B cell (primary cell): ENCODE data around the gene SEC14L6. TPM values are rescaled to one million over a fixed set of nuclear protein-coding genes. Genes with fewer than 3 reads are reported as not detected.

Experiments used
- ATAC-seq: fragments of 200-7000 bp; cut with Tn5 transposase; one replicate; pipeline ENCODE4 v1.10.0; 2021; ENCODE audit warnings: low read depth, mild to moderate bottlenecking, moderate number of reproducible peaks, moderate library complexity
- CTCF ChIA-PET: fragments of 350-600 bp; sonication (Branson Sonifier 250); formaldehyde crosslinking; loops from one replicate; lab custom pipeline; 2021; ENCODE audit warnings: antibody characterized with exemption, inconsistent platforms; lab: Charles Lee
- POLR2A ChIA-PET: fragments of 350-600 bp; sonication (Branson Sonifier 250); formaldehyde crosslinking; loops from one replicate; lab custom pipeline; 2021; ENCODE audit warnings: antibody characterized with exemption; lab: Charles Lee
- DNase-seq: peaks from one replicate; pipeline ENCODE4 v3.0.0; 2013
- H2AFZ ChIP-seq: 2 replicates; pipeline ENCODE4 v1.6.1; 2012; ENCODE audit warnings: mild to moderate bottlenecking, low read depth, low read length; ENCODE audit not compliant: insufficient read depth, poor library complexity, severe bottlenecking
- H3K27ac ChIP-seq, 2 donors: 1 replicate in 1 of 2; 2 replicates in 1 of 2; pipeline ENCODE4 v1.5.1; 2012 to 2013; ENCODE audit warnings: low read length in 2 of 2, mild to moderate bottlenecking in 2 of 2, moderate library complexity in 1 of 2
- H3K27me3 ChIP-seq, 4 experiments: fragments of 200-600 bp in 1 of 4; sonication (generic) in 1 of 4; replicated peaks in 1 of 4; 1 replicate in 2 of 4; 2 replicates in 2 of 4; pipeline versions ENCODE4 v1.6.1 to v1.7.0; 2013 to 2016; ENCODE audit warnings: low read length in 3 of 4, mild to moderate bottlenecking in 2 of 4, mixed read lengths in 1 of 4, moderate library complexity in 1 of 4; ENCODE audit not compliant: insufficient read depth in 4 of 4, control insufficient read depth in 3 of 4; ENCODE audit errors: control extremely low read depth in 1 of 4
- H3K36me3 ChIP-seq, 2 experiments: replicated peaks in 1 of 2; 1 replicate in 1 of 2; 2 replicates in 1 of 2; pipeline versions ENCODE4 v1.6.1 to v1.7.1; 2013; ENCODE audit warnings: low read length in 1 of 2; ENCODE audit not compliant: insufficient read depth in 2 of 2, control insufficient read depth in 1 of 2; ENCODE audit errors: control extremely low read depth in 1 of 2, extremely low read depth in 1 of 2
- H3K4me1 ChIP-seq, 2 donors: fragments of 200-600 bp in 1 of 2; sonication (generic) in 1 of 2; 1 replicate in 1 of 2; 2 replicates in 1 of 2; pipeline versions ENCODE4 v1.5.1 to v1.6.1; 2013 to 2017; ENCODE audit warnings: low read length in 2 of 2; ENCODE audit not compliant: control insufficient read depth in 2 of 2, insufficient read depth in 2 of 2
- H3K4me2 ChIP-seq: replicated peaks from 2 replicates; pipeline ENCODE3; 2012; ENCODE audit warnings: mild to moderate bottlenecking, low read depth, low read length; ENCODE audit not compliant: poor library complexity, severe bottlenecking
- H3K4me3 ChIP-seq, 5 experiments: fragments of 200-600 bp in 1 of 5; sonication (generic) in 1 of 5; 1 replicate in 3 of 5; 2 replicates in 2 of 5; pipeline versions ENCODE4 v1.5.1 to v1.7.0; 2011 to 2016; ENCODE audit warnings: low read length in 4 of 5, mild to moderate bottlenecking in 4 of 5, low read depth in 2 of 5, control low read depth in 1 of 5, moderate library complexity in 1 of 5; ENCODE audit not compliant: insufficient read depth in 1 of 5; ENCODE audit errors: control extremely low read depth in 1 of 5, extremely low read depth in 1 of 5
- H3K79me2 ChIP-seq: fragments of 200-600 bp; sonication (generic); one replicate; pipeline ENCODE4 v1.6.0; 2016; ENCODE audit warnings: low read length; ENCODE audit not compliant: control insufficient read depth, insufficient read depth
- H3K9ac ChIP-seq: fragments of 200-600 bp; sonication (generic); 2 replicates; pipeline ENCODE4 v1.6.1; 2017; ENCODE audit warnings: mild to moderate bottlenecking, low read length, moderate library complexity
- H3K9me3 ChIP-seq, 3 donors: one replicate each; pipeline versions ENCODE4 v1.6.1 to v1.7.1; 2013; ENCODE audit warnings: low read length in 2 of 3; ENCODE audit not compliant: control insufficient read depth in 2 of 3, insufficient read depth in 1 of 3; ENCODE audit errors: control extremely low read depth in 1 of 3
- H4K20me1 ChIP-seq: 2 replicates; pipeline ENCODE4 v1.6.0; 2012; ENCODE audit warnings: mild to moderate bottlenecking, low read length; ENCODE audit not compliant: insufficient read depth, control insufficient read depth, poor library complexity, severe bottlenecking
- H3K27ac Mint-ChIP-seq: one replicate; pipeline ENCODE4 v1.8.0; 2021; ENCODE audit warnings: mixed read lengths
- H3K27me3 Mint-ChIP-seq: one replicate; pipeline ENCODE4 v1.8.0; 2021; ENCODE audit warnings: mixed read lengths
- H3K4me1 Mint-ChIP-seq: one replicate; pipeline ENCODE4 v1.8.0; 2021; ENCODE audit warnings: mixed read lengths
- H3K4me3 Mint-ChIP-seq: one replicate; pipeline ENCODE4 v1.8.0; 2021; ENCODE audit warnings: mixed read lengths
- H3K9me3 Mint-ChIP-seq: one replicate; pipeline ENCODE4 v1.8.0; 2022; ENCODE audit warnings: mixed read lengths; ENCODE audit not compliant: insufficient read depth
- CTCF ChIP-seq: fragments of 200-600 bp; IDR thresholded peaks from one replicate; pipeline ENCODE4 v1.8.0; 2022; ENCODE audit warnings: antibody characterized with exemption, mild to moderate bottlenecking
- EZH2 ChIP-seq: IDR thresholded peaks from 2 replicates; pipeline ENCODE4 v1.6.1; 2012; ENCODE audit warnings: borderline replicate concordance, low read depth, mild to moderate bottlenecking, moderate library complexity, low read length; ENCODE audit not compliant: insufficient read depth, poor library complexity, severe bottlenecking
- WGBS: methylation state at CpG from one replicate; pipeline ENCODE4 v1.1.5; 2013; ENCODE audit warnings: missing lambda C conversion rate; ENCODE audit not compliant: insufficient coverage; 5-methylcytosine and 5-hydroxymethylcytosine counted together
- intact Hi-C: fragments of 100-400 bp; cut with micrococcal nuclease; formaldehyde crosslinking; loops from one replicate; pipeline ENCODE4 v1.10.0; 2022
- polyA plus RNA-seq: library from polyadenylated mRNA; depleted of rRNA; stranded (reverse); fragments of >200 nt; gene quantifications from 2 replicates; pipeline ENCODE4 v1.2.3, GENCODE V29; 2012
- total RNA-seq, 2 donors: library from RNA; stranded (reverse); fragments of 120-200 nt in 1 of 2; gene quantifications; 1 replicate in 1 of 2; 2 replicates in 1 of 2; pipeline versions ENCODE4 v1.2.3 to v1.2.4, GENCODE V29; 2013 to 2022

Gene SEC14L6
- total and polyA plus RNA-seq, 2 donors (not counting 1 experiment from before 2014, with no cell fraction given), result not detected

GRCh38 chr22:30537083-30537731 lies 9.3 kb downstream of the SEC14L6 start:
- Mint-ChIP-seq H3K9me3 (no peaks in the 10 kb centered on the region), H3K27ac (no peak overlapping the region), H3K27me3 (peaks cover 35% of the 10 kb centered on the region), H3K4me1 (peaks cover 1% of the 10 kb centered on the region), H3K4me3 (no peak overlapping the region)
- ChIA-PET POLR2A (no interaction called here), CTCF (no interaction called here)
- intact Hi-C loops, result no loop called here
- no peak for TF ChIP-seq EZH2
- no peak for TF ChIP-seq CTCF
- Histone ChIP-seq H3K9me3 (peaks cover 0 to 2% (median 0%) of the 10 kb centered on the region in 3 donors), H4K20me1 (no peaks in the 10 kb centered on the region), H3K4me3 (no peak overlapping the region), H3K36me3 (no peaks in the 10 kb centered on the region), H3K9ac (no peak overlapping the region), H3K4me2 (no peak overlapping the region), H3K4me1 (no peaks in the 10 kb centered on the region), H3K79me2 (no peaks in the 10 kb centered on the region), H3K27me3 (peaks cover 0 to 7% (median 1%) of the 10 kb centered on the region in 4 experiments), H3K27ac (no peak overlapping the region), H2AFZ (no peak overlapping the region)
- WGBS, result 100% methylated on average over 4 of the region's 9 CpGs
- no peak for ATAC-seq
- no peak for DNase-seq

GRCh38 chr22:30535182-30535581 lies 11.4 kb downstream of the SEC14L6 start:
- ATAC-seq, result no peak
- intact Hi-C loops, result no loop called here
- no peak overlapping the region for H3K27ac ChIP-seq
- ChIA-PET CTCF (no interaction called here), POLR2A (no interaction called here)
- no peaks in the 10 kb centered on the region for H4K20me1 ChIP-seq
- Mint-ChIP-seq H3K4me1 (no peaks in the 10 kb centered on the region), H3K9me3 (no peaks in the 10 kb centered on the region), H3K27ac (no peak overlapping the region), H3K27me3 (peaks cover 32% of the 10 kb centered on the region), H3K4me3 (no peak overlapping the region)
- TF ChIP-seq CTCF (no peak), EZH2 (no peak)
- no peak overlapping the region for H3K9ac ChIP-seq
- H2AFZ ChIP-seq, result no peak overlapping the region
- no peak for DNase-seq
- H3K27me3 ChIP-seq, result no peaks in the 10 kb centered on the region
- no peaks in the 10 kb centered on the region for H3K4me1 ChIP-seq
- no peak overlapping the region for H3K4me2 ChIP-seq
- H3K9me3 ChIP-seq, result peaks cover 0 to 4% (median 0%) of the 10 kb centered on the region in 3 donors
- WGBS, result 90% methylated on average over 3 of the region's 4 CpGs
- H3K36me3 ChIP-seq, result no peaks in the 10 kb centered on the region
- no peak overlapping the region for H3K4me3 ChIP-seq
- no peaks in the 10 kb centered on the region for H3K79me2 ChIP-seq
